Stimulated activated CD4-positive, alpha-beta T cell treated with anti-CD3 and anti-CD28 coated beads, Interleukin-4, amount 100 ng/mL, for 24 hours (primary cell): ENCODE results near the gene DLEU7.

ENCODE experiments used
- DNase-seq: peaks from one replicate; pipeline ENCODE4 v3.0.0-alpha.2; 2020

DLEU7 gene

GRCh38 chr13:50842251-50842989 is 1.1 kb downstream of the DLEU7 start:
- DNase-seq, result no peak

- no peak for DNase-seq
Observed at GRCh38 chr13:50841786-50842185, 1.7 kb downstream of the DLEU7 start.

GRCh38 chr13:50840284-50840683 is 3.2 kb downstream of the DLEU7 start:
- no peak for DNase-seq

- no peak for DNase-seq
Observed at GRCh38 chr13:50839828-50840227, 3.7 kb downstream of the DLEU7 start.

GRCh38 chr13:50838701-50839100 is 4.8 kb downstream of the DLEU7 start:
- DNase-seq, result no peak

GRCh38 chr13:50838031-50838430 is 5.5 kb downstream of the DLEU7 start:
- no peak for DNase-seq

- DNase-seq, result no peak
Observed at GRCh38 chr13:50831512-50831911, 12.0 kb downstream of the DLEU7 start.

GRCh38 chr13:50829896-50830295 is 13.6 kb downstream of the DLEU7 start:
- no peak for DNase-seq

- no peak for DNase-seq
Observed at GRCh38 chr13:50829226-50829625, 14.3 kb downstream of the DLEU7 start.

- DNase-seq, result no peak
Observed at GRCh38 chr13:50826035-50826434, 17.5 kb downstream of the DLEU7 start.

- no peak for DNase-seq
Observed at GRCh38 chr13:50812242-50812641, 31.2 kb downstream of the DLEU7 start.

GRCh38 chr13:50810998-50811397 is 32.5 kb downstream of the DLEU7 start:
- no peak for DNase-seq

GRCh38 chr13:50810468-50810867 is 33.0 kb downstream of the DLEU7 start:
- DNase-seq, result no peak

GRCh38 chr13:50809133-50810090 is 34.1 kb downstream of the DLEU7 start:
- no peak for DNase-seq

- DNase-seq, result no peak
Observed at GRCh38 chr13:50805805-50806204, 37.7 kb downstream of the DLEU7 start.

- DNase-seq, result peak; percentile 76
Observed at GRCh38 chr13:50801087-50801931, 42.2 kb downstream of the DLEU7 start.

- DNase-seq, result no peak
Observed at GRCh38 chr13:50800091-50800739, 43.3 kb downstream of the DLEU7 start.

GRCh38 chr13:50798923-50799322 is 44.6 kb downstream of the DLEU7 start:
- DNase-seq, result no peak

- DNase-seq, result no peak
Observed at GRCh38 chr13:50797091-50797490, 46.4 kb downstream of the DLEU7 start.

GRCh38 chr13:50796463-50796862 is 47.0 kb downstream of the DLEU7 start:
- DNase-seq, result no peak

- no peak for DNase-seq
Observed at GRCh38 chr13:50794226-50794625, 49.3 kb downstream of the DLEU7 start.

- DNase-seq, result no peak
Observed at GRCh38 chr13:50793026-50793425, 50.5 kb downstream of the DLEU7 start.
